H1 (cell line): ENCODE data around the gene DPPA4. TPM values are rescaled to one million over a fixed set of nuclear protein-coding genes. Genes with fewer than 3 reads are reported as not detected.

Source experiments
- CTCF ChIA-PET: fragments of 300-600 bp; sonication (Branson Sonifier 250); formaldehyde crosslinking; loops from one replicate; lab custom pipeline; 2021; ENCODE audit not compliant: partially characterized antibody; lab: Charles Lee
- POLR2A ChIA-PET: fragments of 300-600 bp; sonication (Branson Sonifier 250); formaldehyde crosslinking; loops from one replicate; lab custom pipeline; 2021; ENCODE audit warnings: inconsistent platforms; ENCODE audit not compliant: partially characterized antibody; lab: Charles Lee
- DNase-seq, 2 experiments: peaks; one replicate each; pipeline versions ENCODE4 v3.0.0 to v3.0.0-alpha.2; 2010 to 2022; ENCODE audit warnings: low spot score in 2 of 2, low read depth in 1 of 2, mixed read lengths in 1 of 2
- FAIRE-seq: peaks from 2 replicates; lab custom pipeline; 2011; peaks lifted over from hg19 to GRCh38; lab: Jason Lieb, UNC
- H2AFZ ChIP-seq: 2 replicates; pipeline ENCODE4 v1.8.1; 2012; ENCODE audit warnings: low read length, inconsistent platforms
- H2AK5ac ChIP-seq: 2 replicates; pipeline ENCODE4 v1.6.1; 2013; ENCODE audit warnings: low read depth, low read length
- H2BK120ac ChIP-seq: replicated peaks from 2 replicates; pipeline ENCODE3; 2013; ENCODE audit warnings: low read depth, low read length, inconsistent platforms
- H2BK12ac ChIP-seq: 2 replicates; pipeline ENCODE4 v1.6.1; 2013; ENCODE audit warnings: low read depth, low read length
- H2BK15ac ChIP-seq: 2 replicates; pipeline ENCODE4 v1.6.1; 2013; ENCODE audit warnings: low read length
- H2BK20ac ChIP-seq: 2 replicates; pipeline ENCODE4 v1.6.1; 2013; ENCODE audit warnings: low read length
- H2BK5ac ChIP-seq: 2 replicates; pipeline ENCODE4 v1.6.1; 2013; ENCODE audit warnings: low read depth, low read length
- H3K14ac ChIP-seq: 2 replicates; pipeline ENCODE4 v1.6.1; 2013; ENCODE audit warnings: inconsistent platforms; ENCODE audit not compliant: insufficient read length
- H3K18ac ChIP-seq: 2 replicates; pipeline ENCODE4 v1.6.1; 2013; ENCODE audit warnings: low read length; ENCODE audit errors: extremely low read depth
- H3K23ac ChIP-seq: 2 replicates; pipeline ENCODE4 v1.6.1; 2013; ENCODE audit warnings: inconsistent platforms; ENCODE audit not compliant: insufficient read length
- H3K23me2 ChIP-seq: 2 replicates; pipeline ENCODE4 v1.6.1; 2013; ENCODE audit warnings: low read depth, low read length
- H3K27ac ChIP-seq: 2 replicates; pipeline ENCODE4 v1.6.1; 2011; ENCODE audit warnings: low read depth, low read length, inconsistent platforms
- H3K27me3 ChIP-seq, 4 experiments: replicated peaks in 1 of 4; 1 replicate in 1 of 4; 2 replicates in 3 of 4; pipeline versions ENCODE4 v1.6.1 to v1.8.1; 2011 to 2013; ENCODE audit warnings: low read length in 3 of 4, mild to moderate bottlenecking in 3 of 4, inconsistent platforms in 2 of 4, mixed read lengths in 2 of 4, moderate library complexity in 1 of 4; ENCODE audit not compliant: control insufficient read depth in 3 of 4, insufficient read depth in 3 of 4; ENCODE audit errors: extremely low read depth in 1 of 4
- H3K36me3 ChIP-seq, 4 experiments: 2 replicates each; pipeline versions ENCODE4 v1.6.1 to v1.8.1; 2011 to 2013; ENCODE audit warnings: mild to moderate bottlenecking in 4 of 4, low read length in 3 of 4, moderate library complexity in 2 of 4, control low read depth in 1 of 4, inconsistent platforms in 1 of 4; ENCODE audit not compliant: insufficient read depth in 4 of 4, control insufficient read depth in 2 of 4
- H3K4ac ChIP-seq: replicated peaks from 2 replicates; pipeline ENCODE3; 2013; ENCODE audit warnings: low read length, low read depth, mixed read lengths, inconsistent platforms; ENCODE audit not compliant: insufficient read length
- H3K4me1 ChIP-seq, 4 experiments: replicated peaks in 1 of 4; 1 replicate in 1 of 4; 2 replicates in 3 of 4; pipeline versions ENCODE4 v1.6.1 to v1.8.1; 2011 to 2013; ENCODE audit warnings: low read length in 3 of 4, inconsistent platforms in 2 of 4, mixed read lengths in 1 of 4; ENCODE audit not compliant: insufficient read depth in 4 of 4, control insufficient read depth in 3 of 4
- H3K4me2 ChIP-seq, 2 experiments: 2 replicates each; pipeline versions ENCODE4 v1.6.1 to v1.8.1; 2011 to 2013; ENCODE audit warnings: low read depth in 2 of 2, low read length in 2 of 2, control low read depth in 1 of 2, inconsistent platforms in 1 of 2, mild to moderate bottlenecking in 1 of 2; ENCODE audit not compliant: insufficient read depth in 1 of 2
- H3K4me3 ChIP-seq, 4 experiments: fragments of 200-600, 300-600 bp in 1 of 4; sonication (generic), shearing (Covaris generic), sonication (Bioruptor Twin) in 1 of 4; 2 replicates each; pipeline versions ENCODE4 v1.5.1 to v1.8.1; 2011 to 2016; ENCODE audit warnings: low read length in 4 of 4, low read depth in 3 of 4, control low read depth in 2 of 4, inconsistent platforms in 2 of 4, mild to moderate bottlenecking in 2 of 4, mixed read lengths in 1 of 4, moderate library complexity in 1 of 4; ENCODE audit not compliant: insufficient read depth in 2 of 4; ENCODE audit errors: extremely low read depth in 1 of 4
- H3K56ac ChIP-seq: replicated peaks from 2 replicates; pipeline ENCODE3; 2013; ENCODE audit warnings: low read depth, mild to moderate bottlenecking, mixed read lengths, low read length, inconsistent platforms; ENCODE audit not compliant: insufficient read length
- H3K79me1 ChIP-seq: 2 replicates; pipeline ENCODE4 v1.6.1; 2013; ENCODE audit warnings: low read depth, low read length, control low read depth
- H3K79me2 ChIP-seq, 2 experiments: 2 replicates each; pipeline versions ENCODE4 v1.6.1 to v1.8.1; 2012 to 2013; ENCODE audit warnings: low read length in 2 of 2, mild to moderate bottlenecking in 2 of 2, inconsistent platforms in 1 of 2; ENCODE audit not compliant: insufficient read depth in 2 of 2, control insufficient read depth in 1 of 2
- H3K9ac ChIP-seq, 4 experiments: replicated peaks in 1 of 4; 1 replicate in 1 of 4; 2 replicates in 3 of 4; pipeline versions ENCODE4 v1.6.1 to v1.8.1; 2011 to 2013; ENCODE audit warnings: low read depth in 3 of 4, low read length in 3 of 4, control low read depth in 2 of 4, mild to moderate bottlenecking in 2 of 4, moderate library complexity in 2 of 4, inconsistent platforms in 1 of 4; ENCODE audit errors: extremely low read depth in 1 of 4
- H3K9me3 ChIP-seq, 2 experiments: 2 replicates each; pipeline versions ENCODE4 v1.6.1 to v1.8.1; 2012 to 2013; ENCODE audit warnings: mild to moderate bottlenecking in 2 of 2, moderate library complexity in 2 of 2, control low read depth in 1 of 2, inconsistent platforms in 1 of 2, low read depth in 1 of 2, low read length in 1 of 2, mixed read lengths in 1 of 2; ENCODE audit not compliant: insufficient read depth in 2 of 2
- H4K20me1 ChIP-seq, 2 experiments: replicated peaks in 1 of 2; 2 replicates each; pipeline versions ENCODE3 to v1.8.1; 2011 to 2013; ENCODE audit warnings: inconsistent platforms in 2 of 2, low read length in 2 of 2, mild to moderate bottlenecking in 1 of 2; ENCODE audit not compliant: insufficient read depth in 2 of 2, control insufficient read depth in 1 of 2
- H4K5ac ChIP-seq: 2 replicates; pipeline ENCODE4 v1.6.1; 2013; ENCODE audit warnings: low read length, low read depth, mixed read lengths, inconsistent platforms; ENCODE audit not compliant: insufficient read length
- H4K8ac ChIP-seq: 2 replicates; pipeline ENCODE4 v1.8.0; 2013; ENCODE audit warnings: mild to moderate bottlenecking, moderate library complexity, low read length, inconsistent platforms; ENCODE audit not compliant: insufficient read depth; ENCODE audit errors: extremely low read depth
- H4K91ac ChIP-seq: replicated peaks from 2 replicates; pipeline ENCODE3; 2013; ENCODE audit warnings: low read length, mixed read lengths, inconsistent platforms; ENCODE audit not compliant: insufficient read length
- ASH2L ChIP-seq: fragments of 200-600, 300-600 bp; sonication (generic); IDR thresholded peaks from one replicate; pipeline ENCODE4 v1.7.1; 2017; ENCODE audit warnings: low read length
- CHD1 ChIP-seq: IDR thresholded peaks from 2 replicates; pipeline ENCODE4 v1.6.1; 2012; ENCODE audit warnings: low read depth, low read length, improper control_type of control experiment
- EGR1 ChIP-seq: IDR thresholded peaks from 2 replicates; pipeline ENCODE4 v1.6.1; 2011; ENCODE audit warnings: low read depth, low read length, borderline replicate concordance
- HDAC2 ChIP-seq, 2 experiments: fragments of 300-600 bp in 1 of 2; sonication (generic) in 1 of 2; IDR thresholded peaks; 2 replicates each; pipeline ENCODE4 v1.6.1; 2011 to 2012; ENCODE audit warnings: low read depth in 2 of 2, low read length in 2 of 2, mild to moderate bottlenecking in 2 of 2, moderate library complexity in 2 of 2, borderline replicate concordance in 1 of 2, inconsistent platforms in 1 of 2
- KDM5A ChIP-seq: fragments of 200-600 bp; IDR thresholded peaks from 2 replicates; pipeline ENCODE4 v1.7.1; 2012; ENCODE audit warnings: mild to moderate bottlenecking, low read length, inconsistent platforms, mixed read lengths
- MAFK ChIP-seq: IDR thresholded peaks from 2 replicates; pipeline ENCODE4 v1.6.1; 2012; ENCODE audit warnings: low read depth, mild to moderate bottlenecking, improper control_type of control experiment, low read length
- TAF7 ChIP-seq: optimal IDR thresholded peaks from 2 replicates; pipeline ENCODE3; 2011; ENCODE audit warnings: low read depth, mild to moderate bottlenecking, inconsistent platforms, low read length, moderate library complexity, borderline replicate concordance
- USF2 ChIP-seq: IDR thresholded peaks from 2 replicates; pipeline ENCODE4 v1.6.1; 2011; ENCODE audit warnings: low read length, improper control_type of control experiment
- WGBS, 2 experiments: shearing (Covaris generic) in 1 of 2; methylation state at CpG; one replicate each; pipeline versions ENCODE4 v1.1.6 to v1.1.7; 2013 to 2015; ENCODE audit warnings: low lambda C conversion rate in 2 of 2, mixed read lengths in 2 of 2, inconsistent platforms in 1 of 2, low coverage in 1 of 2, missing lambda C conversion rate in 1 of 2; ENCODE audit not compliant: insufficient replicate concordance in 2 of 2, insufficient coverage in 1 of 2, insufficient read length in 1 of 2; ENCODE audit errors: extremely low coverage in 1 of 2, missing lambda C conversion rate in 1 of 2; 5-methylcytosine and 5-hydroxymethylcytosine counted together
- polyA plus RNA-seq, 7 experiments: library from polyadenylated mRNA; depleted of rRNA in 3 of 7; stranded (reverse) in 5 of 7; unstranded in 2 of 7; fragments of >200 nt in 5 of 7; fragments of 200-250 nt in 2 of 7; gene quantifications; 1 replicate in 5 of 7; 2 replicates in 1 of 7; 4 replicates in 1 of 7; pipeline versions ENCODE4 v1.2.1 to v1.2.3, GENCODE V29; 2011 to 2013; ENCODE audit warnings: missing spikeins in 2 of 7, mixed read lengths in 2 of 7
- total RNA-seq: library from RNA; stranded (reverse); fragmentation: NEBNext Ultra II Directional; extraction: Animal tissue kit (Norgen Biotek cat#: 25700); gene quantifications from 2 replicates; pipeline ENCODE4 v1.2.1, GENCODE V29; 2021

DPPA4 gene
- total and polyA plus RNA-seq, 2 of the 8 experiments (the other 6 are each of a cell fraction or from before 2014, with no cell fraction given) = 424 to 772 TPM

DNA sequence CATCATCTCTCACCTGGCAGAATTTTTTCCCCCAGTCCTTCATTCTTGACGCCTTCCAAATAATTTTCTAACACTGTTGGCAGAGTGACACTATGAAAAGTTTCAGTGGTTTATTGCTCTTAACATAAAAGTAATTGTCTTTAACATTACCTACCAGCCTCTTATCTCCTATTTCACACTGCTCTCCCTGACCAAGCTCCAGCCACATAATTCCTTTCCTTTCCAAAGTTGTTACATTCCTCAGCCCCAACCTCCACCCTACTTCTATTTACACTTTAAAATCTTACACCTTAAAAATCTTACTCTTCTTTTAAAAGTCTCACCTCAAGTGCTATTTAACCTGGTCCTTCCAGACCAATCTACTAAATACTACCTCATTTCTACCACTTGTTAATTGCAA, 2.8 kb downstream of the DPPA4 start:
- no peak overlapping the region for H3K14ac ChIP-seq
- FAIRE-seq = no peak
- H3K4ac ChIP-seq = no peak overlapping the region
- peaks cover 24 to 72% (median 48%) of the 10 kb centered on the region in 4 experiments for H3K36me3 ChIP-seq
- H3K79me1 ChIP-seq = no peaks in the 10 kb centered on the region; the same call in 1 of the 2 replicates
- no peaks in the 10 kb centered on the region for H3K27me3 ChIP-seq
- H3K4me2 ChIP-seq = peak overlapping the region; percentile 88 to 100
- peak overlapping the region; percentile 51 for H3K56ac ChIP-seq
- H3K79me2 ChIP-seq = peaks cover 52 to 97% of the 10 kb centered on the region in 2 experiments
- WGBS, 2 experiments = 5% methylated on average over 1 of the region's 1 CpG; no CpG with 5 or more reads in 1 of the 2 experiments
- H2AK5ac ChIP-seq = no peak overlapping the region
- TF ChIP-seq HDAC2 (IDR thresholded peaks at IDR 0.05; ENCODE audit: borderline replicate concordance in 1 of 2, low read depth in 2 of 2, low read length in 2 of 2) (no peak), MAFK (no peak), ASH2L (no peak), USF2 (no peak), CHD1 (0 out of 2 replicates have a peak, but pooled peaks have one; percentile 58), KDM5A (no peak), EGR1 (no peak), TAF7 (no peak)
- ChIA-PET POLR2A (interaction anchor here (0.9 to 37.7 kb wide), 14 partner anchors 1 to 98 kb away, joined by 3 to 681 read pairs (median 6); partner anchors contain the start of genes DPPA2 and DPPA4), CTCF (interaction anchor here (0.7 to 3.8 kb wide), 8 partner anchors 11 to 75 kb away, joined by 3 to 11 read pairs (median 4); no protein-coding TSS in a partner anchor)
- H2AFZ ChIP-seq = no peak overlapping the region
- H2BK120ac ChIP-seq = no peak overlapping the region
- peak overlapping the region; percentile 47 for H4K5ac ChIP-seq
- H4K20me1 ChIP-seq = peaks cover 29 to 34% of the 10 kb centered on the region in 2 experiments
- no peak overlapping the region for H3K27ac ChIP-seq
- no peak overlapping the region; the same call in 1 of the 2 replicates for H3K18ac ChIP-seq
- H3K9ac ChIP-seq = peak overlapping the region; percentile 10 to 92 (median 41); a peak in 6 of 7 replicates
- no peak overlapping the region for H2BK20ac ChIP-seq
- H3K4me1 ChIP-seq = peaks cover 7 to 19% (median 13%) of the 10 kb centered on the region in 4 experiments
- peaks cover 20% of the 10 kb centered on the region for H3K23me2 ChIP-seq
- DNase-seq = no peak
- peak overlapping the region; percentile 95 to 100 (median 96) for H3K4me3 ChIP-seq
- H2BK5ac ChIP-seq = no peak overlapping the region
- no peak overlapping the region for H4K91ac ChIP-seq
- H2BK15ac ChIP-seq = no peak overlapping the region
- H3K23ac ChIP-seq = no peak overlapping the region
- H3K9me3 ChIP-seq = no peaks in the 10 kb centered on the region
- no peak overlapping the region for H2BK12ac ChIP-seq
- H4K8ac ChIP-seq = no peak overlapping the region
